CD4-positive, alpha-beta memory T cell (primary cell): ENCODE measurements around the gene GATA6. TPM values are rescaled to one million over a fixed set of nuclear protein-coding genes. Genes with fewer than 3 reads are reported as not detected.
"Not testable (repeated sequence)": the region's sequence is repeated elsewhere in the genome, so short reads cannot be mapped to it uniquely, and the experiment has no call there.

Experiments
- CTCF ChIA-PET: fragments of 350-600 bp; sonication (Branson Sonifier 250); formaldehyde crosslinking; loops from one replicate; lab custom pipeline; 2021; ENCODE audit warnings: inconsistent platforms; ENCODE audit not compliant: partially characterized antibody; lab: Charles Lee
- POLR2A ChIA-PET: fragments of 350-600 bp; sonication (Branson Sonifier 250); formaldehyde crosslinking; loops from one replicate; lab custom pipeline; 2021; ENCODE audit not compliant: partially characterized antibody; lab: Charles Lee
- DNase-seq, 5 donors: peaks; one replicate each; pipeline versions ENCODE4 v3.0.0 to v3.0.0-alpha.2; 2020 to 2022; ENCODE audit warnings: mixed read lengths in 1 of 5
- H3K27ac ChIP-seq: one replicate; pipeline ENCODE4 v1.7.0; 2013; ENCODE audit warnings: low read depth, low read length
- H3K27me3 ChIP-seq: 2 replicates; pipeline ENCODE4 v1.7.0; 2013; ENCODE audit warnings: mild to moderate bottlenecking, low read length, moderate library complexity; ENCODE audit not compliant: insufficient read depth
- H3K36me3 ChIP-seq: 2 replicates; pipeline ENCODE4 v1.7.0; 2013; ENCODE audit warnings: mild to moderate bottlenecking, low read length, moderate library complexity; ENCODE audit not compliant: insufficient read depth
- H3K4me1 ChIP-seq: 2 replicates; pipeline ENCODE4 v1.7.0; 2013; ENCODE audit warnings: mild to moderate bottlenecking, low read length, moderate library complexity; ENCODE audit not compliant: insufficient read depth
- H3K4me3 ChIP-seq, 2 donors: one replicate each; pipeline ENCODE4 v1.7.0; 2013; ENCODE audit warnings: low read length in 2 of 2, mild to moderate bottlenecking in 1 of 2
- H3K9me3 ChIP-seq, 2 donors: one replicate each; pipeline ENCODE4 v1.7.0; 2013; ENCODE audit warnings: low read length in 2 of 2, control low read depth in 1 of 2; ENCODE audit not compliant: control insufficient read depth in 1 of 2
- H3K27ac Mint-ChIP-seq, 7 donors: one replicate each; pipeline ENCODE4 v1.8.0; 2020 to 2021; ENCODE audit warnings: mixed read lengths in 7 of 7, mild to moderate bottlenecking in 6 of 7, inconsistent platforms in 3 of 7, moderate library complexity in 3 of 7
- H3K27me3 Mint-ChIP-seq, 2 donors: one replicate each; pipeline ENCODE4 v1.8.0; 2020 to 2021; ENCODE audit warnings: mixed read lengths in 2 of 2
- H3K36me3 Mint-ChIP-seq, 2 donors: one replicate each; pipeline ENCODE4 v1.8.0; 2020 to 2021; ENCODE audit warnings: mixed read lengths in 2 of 2, inconsistent platforms in 1 of 2, mild to moderate bottlenecking in 1 of 2
- H3K4me1 Mint-ChIP-seq, 4 donors: one replicate each; pipeline ENCODE4 v1.8.0; 2020 to 2021; ENCODE audit warnings: mixed read lengths in 4 of 4, mild to moderate bottlenecking in 1 of 4
- H3K4me3 Mint-ChIP-seq, 8 donors: one replicate each; pipeline ENCODE4 v1.8.0; 2020 to 2021; ENCODE audit warnings: mixed read lengths in 8 of 8, mild to moderate bottlenecking in 7 of 8, moderate library complexity in 6 of 8, inconsistent platforms in 3 of 8
- H3K9me3 Mint-ChIP-seq, 8 donors: one replicate each; pipeline ENCODE4 v1.8.0; 2020 to 2021; ENCODE audit warnings: mixed read lengths in 8 of 8, mild to moderate bottlenecking in 5 of 8, inconsistent platforms in 3 of 8, moderate library complexity in 1 of 8
- intact Hi-C: fragments of 100-400 bp; cut with micrococcal nuclease; formaldehyde crosslinking; loops from one replicate; pipeline ENCODE4 v1.15.1; 2023
- polyA plus RNA-seq, 2 donors: library from polyadenylated mRNA; unstranded; fragments of 300-500 nt; fragmentation: Illumina TruSeq; gene quantifications; one replicate each; pipeline ENCODE4 v1.2.3, GENCODE V29; 2021
- total RNA-seq, 2 experiments: library from RNA; stranded (reverse); gene quantifications; one replicate each; pipeline ENCODE4 v1.2.3, GENCODE V29; 2021

GATA6 gene
- total and polyA plus RNA-seq, 4 experiments from 2014 or later, result not detected

DNA sequence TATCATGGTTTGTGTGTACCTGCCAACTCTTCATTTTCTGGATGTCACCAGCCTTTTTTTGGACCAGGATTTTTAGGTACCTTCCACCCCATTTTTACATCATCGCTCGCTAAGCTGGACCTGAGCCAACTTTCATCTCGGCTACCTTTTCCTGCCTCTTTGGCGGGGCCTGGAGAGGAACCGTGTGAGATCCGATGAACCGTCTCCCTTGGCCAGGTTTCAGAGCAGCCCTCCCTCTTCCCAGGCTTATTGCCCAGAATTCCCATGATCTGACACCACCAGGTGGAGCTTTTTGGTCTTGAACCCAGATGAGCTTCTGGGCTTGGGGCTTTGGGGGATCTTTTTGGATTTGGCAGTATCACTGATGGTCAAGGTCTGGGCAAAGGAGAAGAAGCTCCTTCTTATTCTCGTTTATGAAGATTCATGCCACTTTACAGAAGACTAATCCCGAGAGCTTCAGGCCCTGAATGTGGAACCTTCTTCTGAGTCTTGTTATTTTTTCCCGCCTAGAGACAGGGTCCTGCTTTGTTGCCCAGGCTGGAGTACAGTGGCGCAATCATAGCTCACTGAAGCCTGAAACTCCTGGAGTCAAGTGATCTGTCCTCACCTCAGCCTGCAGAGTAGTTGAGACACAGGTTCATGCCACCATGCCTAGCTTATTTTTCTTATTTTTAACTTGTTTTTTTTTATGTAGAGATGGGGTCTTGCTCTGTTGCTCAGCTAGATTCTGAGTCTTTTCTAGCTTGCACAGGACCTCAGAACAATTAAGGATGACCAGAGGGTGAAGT, 50.4 kb downstream of the GATA6 start:
- no peaks in the 10 kb centered on the region for H3K36me3 ChIP-seq
- no peak overlapping the region for H3K27ac Mint-ChIP-seq
- intact Hi-C loops, result no loop called here
- ChIA-PET CTCF (no interaction called here), POLR2A (no interaction called here)
- no peak overlapping the region for H3K4me3 Mint-ChIP-seq
- no peak for DNase-seq
- no peaks in the 10 kb centered on the region for H3K4me1 ChIP-seq
- H3K27ac ChIP-seq, result no peak overlapping the region
- no peaks in the 10 kb centered on the region for H3K9me3 ChIP-seq
- H3K27me3 Mint-ChIP-seq, result no peaks in the 10 kb centered on the region
- peaks cover 0 to 3% (median 0%) of the 10 kb centered on the region in 8 donors for H3K9me3 Mint-ChIP-seq
- no peaks in the 10 kb centered on the region for H3K36me3 Mint-ChIP-seq
- H3K4me1 Mint-ChIP-seq, result peaks cover 0 to 9% (median 4%) of the 10 kb centered on the region in 4 donors
- no peaks in the 10 kb centered on the region for H3K27me3 ChIP-seq
- H3K4me3 ChIP-seq, result no peak overlapping the region

DNA sequence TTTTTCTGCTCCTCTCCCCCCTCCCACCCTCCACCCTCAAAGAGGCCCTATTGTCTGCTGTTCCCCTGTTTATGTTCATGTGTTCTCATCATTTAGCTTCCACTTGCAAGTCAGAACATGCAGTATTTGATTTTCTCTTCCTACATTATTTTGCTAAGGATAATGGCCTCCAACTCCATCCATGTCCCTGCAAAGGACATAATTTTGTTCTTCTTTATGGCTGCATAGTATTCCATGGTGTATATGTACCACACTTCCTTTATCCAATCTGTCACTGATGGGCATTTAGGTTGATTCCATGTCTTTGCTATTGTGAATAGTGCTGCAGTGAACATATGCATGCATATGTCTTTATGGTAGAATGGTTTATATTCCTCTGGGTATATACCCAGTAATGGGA, 51.2 kb downstream of the GATA6 start:
- intact Hi-C loops, H3K9me3 ChIP-seq, H3K36me3 Mint-ChIP-seq, CTCF ChIA-PET, H3K4me1 Mint-ChIP-seq, DNase-seq, H3K36me3 ChIP-seq, H3K27ac Mint-ChIP-seq, H3K27ac ChIP-seq, H3K27me3 Mint-ChIP-seq, POLR2A ChIA-PET, H3K4me3 ChIP-seq, H3K9me3 Mint-ChIP-seq, H3K27me3 ChIP-seq, H3K4me3 Mint-ChIP-seq, H3K4me1 ChIP-seq: not testable (repeated sequence)

GRCh38 chr18:22221350-22221749, 52.0 kb downstream of the GATA6 start:
- ChIA-PET CTCF (no interaction called here), POLR2A (no interaction called here)
- Mint-ChIP-seq H3K9me3 (peaks cover 0 to 2% (median 0%) of the 10 kb centered on the region in 8 donors), H3K4me3 (no peak overlapping the region), H3K36me3 (no peaks in the 10 kb centered on the region), H3K4me1 (peaks cover 0 to 9% (median 4%) of the 10 kb centered on the region in 4 donors), H3K27ac (no peak overlapping the region), H3K27me3 (no peaks in the 10 kb centered on the region)
- Histone ChIP-seq H3K4me1 (no peaks in the 10 kb centered on the region), H3K36me3 (no peaks in the 10 kb centered on the region), H3K4me3 (no peak overlapping the region), H3K27ac (no peak overlapping the region), H3K9me3 (no peaks in the 10 kb centered on the region), H3K27me3 (no peaks in the 10 kb centered on the region)
- intact Hi-C loops, result no loop called here
- peak in 1 of 5 donors; percentile 6 for DNase-seq

DNA sequence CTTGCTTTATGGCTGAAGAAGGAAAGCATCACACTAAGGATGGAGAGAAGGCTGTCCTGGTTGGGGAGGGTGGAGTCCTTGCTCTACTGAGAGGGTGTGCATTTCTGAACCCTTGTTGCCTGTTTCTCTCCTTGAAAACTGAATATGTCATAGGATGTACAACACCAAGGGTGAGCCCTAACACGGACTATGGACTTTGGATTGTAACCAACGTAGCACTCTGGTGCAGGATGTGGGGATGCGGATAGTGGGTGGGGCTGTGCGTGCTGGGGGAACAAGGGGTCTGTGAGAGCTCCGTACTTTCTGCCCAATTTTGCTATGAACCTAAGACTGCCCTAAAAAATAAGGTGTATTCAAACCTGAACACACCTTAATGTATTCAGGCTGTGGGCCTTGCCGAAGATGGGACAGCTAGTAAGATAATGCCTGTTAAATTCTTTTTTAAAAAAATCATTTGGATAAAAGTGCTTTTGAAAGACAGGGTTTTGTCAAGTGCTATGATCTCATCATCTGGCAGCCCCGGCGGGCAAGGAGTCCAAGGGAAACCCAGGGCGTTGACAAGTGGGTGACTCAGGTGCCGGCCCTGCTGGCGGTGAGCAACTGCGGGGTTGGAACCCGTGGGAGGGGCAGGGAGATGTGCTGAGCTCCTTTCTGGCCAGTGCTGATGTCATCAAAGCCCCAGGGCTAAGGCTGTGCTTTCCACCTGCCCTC, 54.0 kb downstream of the GATA6 start:
- Mint-ChIP-seq H3K36me3 (no peaks in the 10 kb centered on the region), H3K27ac (no peak overlapping the region), H3K9me3 (peaks cover 0 to 2% (median 0%) of the 10 kb centered on the region in 8 donors), H3K4me1 (peaks cover 0 to 9% (median 4%) of the 10 kb centered on the region in 4 donors), H3K4me3 (no peak overlapping the region), H3K27me3 (peaks cover 0 to 1% of the 10 kb centered on the region in 2 donors)
- Histone ChIP-seq H3K4me1 (no peaks in the 10 kb centered on the region), H3K4me3 (no peak overlapping the region), H3K9me3 (no peaks in the 10 kb centered on the region), H3K27me3 (no peaks in the 10 kb centered on the region), H3K36me3 (no peaks in the 10 kb centered on the region), H3K27ac (no peak overlapping the region)
- ChIA-PET CTCF (no interaction called here), POLR2A (no interaction called here)
- DNase-seq, result no peak
- intact Hi-C loops, result no loop called here

DNA sequence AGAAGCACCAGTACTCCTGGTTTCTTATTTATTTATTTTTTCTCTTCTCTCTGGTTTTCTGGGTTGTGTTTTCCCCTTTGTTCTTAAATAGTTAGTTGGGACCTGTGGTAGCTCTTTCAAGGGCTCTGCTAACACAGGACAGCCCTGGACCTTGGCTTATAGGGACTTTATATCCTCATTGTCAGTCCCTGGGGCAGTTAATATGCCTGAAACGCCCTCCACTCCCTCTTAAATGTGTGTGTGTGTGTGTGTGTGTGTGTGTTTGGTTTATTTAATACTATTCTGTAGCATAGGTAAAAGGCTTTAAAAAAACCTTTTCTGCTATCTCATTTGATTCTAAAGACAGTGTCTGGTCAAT, 54.6 kb downstream of the GATA6 start:
- H3K36me3 ChIP-seq, result no peaks in the 10 kb centered on the region
- Mint-ChIP-seq H3K4me3 (no peak overlapping the region), H3K4me1 (peaks cover 0 to 9% (median 4%) of the 10 kb centered on the region in 4 donors), H3K36me3 (no peaks in the 10 kb centered on the region), H3K9me3 (peaks cover 0 to 2% (median 0%) of the 10 kb centered on the region in 8 donors), H3K27ac (no peak overlapping the region), H3K27me3 (peaks cover 0 to 1% of the 10 kb centered on the region in 2 donors)
- intact Hi-C loops, result no loop called here
- no peak overlapping the region for H3K4me3 ChIP-seq
- H3K27me3 ChIP-seq, result no peaks in the 10 kb centered on the region
- H3K9me3 ChIP-seq, result no peaks in the 10 kb centered on the region
- ChIA-PET CTCF (no interaction called here), POLR2A (no interaction called here)
- H3K4me1 ChIP-seq, result no peaks in the 10 kb centered on the region
- no peak overlapping the region for H3K27ac ChIP-seq
- DNase-seq, result no peak

DNA sequence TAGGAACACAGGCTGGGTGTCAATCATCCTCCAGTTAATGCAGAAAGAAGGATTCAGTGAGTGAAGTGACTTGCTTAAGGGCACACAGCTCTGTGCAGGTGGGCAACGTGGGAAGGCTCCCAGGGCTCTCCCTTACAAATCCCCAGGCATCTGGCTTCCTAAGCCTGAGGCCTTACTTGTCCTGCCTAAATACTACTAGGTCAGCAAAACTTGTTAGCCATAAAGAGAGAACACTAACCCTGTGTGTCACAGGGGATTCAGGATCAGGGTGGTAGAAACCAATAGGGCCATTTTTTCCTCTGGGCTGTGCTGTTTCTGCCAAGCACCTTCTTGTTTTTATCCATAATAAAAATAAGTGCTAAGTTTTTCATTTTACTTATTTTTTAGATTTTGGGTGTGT, 55.0 kb downstream of the GATA6 start:
- Histone ChIP-seq H3K27me3 (no peaks in the 10 kb centered on the region), H3K27ac (no peak overlapping the region), H3K4me3 (no peak overlapping the region), H3K9me3 (no peaks in the 10 kb centered on the region), H3K4me1 (no peaks in the 10 kb centered on the region), H3K36me3 (no peaks in the 10 kb centered on the region)
- CTCF ChIA-PET, result interaction anchor here (1.2 kb wide), 1 partner anchor 19 kb away, joined by 3 read pairs; no protein-coding TSS in a partner anchor
- no peak overlapping the region for H3K4me3 Mint-ChIP-seq
- peaks cover 0 to 9% (median 4%) of the 10 kb centered on the region in 4 donors for H3K4me1 Mint-ChIP-seq
- H3K27me3 Mint-ChIP-seq, result peaks cover 0 to 2% of the 10 kb centered on the region in 2 donors
- DNase-seq, result no peak
- intact Hi-C loops, result no loop called here
- POLR2A ChIA-PET, result no interaction called here
- H3K9me3 Mint-ChIP-seq, result peaks cover 0 to 2% (median 0%) of the 10 kb centered on the region in 8 donors
- H3K36me3 Mint-ChIP-seq, result no peaks in the 10 kb centered on the region
- no peak overlapping the region for H3K27ac Mint-ChIP-seq

- intact Hi-C loops, result no loop called here
- Histone ChIP-seq H3K36me3 (no peaks in the 10 kb centered on the region), H3K27me3 (no peaks in the 10 kb centered on the region), H3K4me3 (no peak overlapping the region), H3K9me3 (no peaks in the 10 kb centered on the region), H3K4me1 (no peaks in the 10 kb centered on the region), H3K27ac (no peak overlapping the region)
- POLR2A ChIA-PET, result no interaction called here
- CTCF ChIA-PET, result no interaction called here
- Mint-ChIP-seq H3K36me3 (no peaks in the 10 kb centered on the region), H3K27ac (no peak overlapping the region), H3K4me1 (peaks cover 0 to under 1% (median 0%) of the 10 kb centered on the region in 4 donors), H3K27me3 (peaks cover 0 to 2% of the 10 kb centered on the region in 2 donors), H3K4me3 (no peak overlapping the region), H3K9me3 (peaks cover 0 to 2% (median 0%) of the 10 kb centered on the region in 8 donors)
- no peak for DNase-seq
These were observed 57.4 kb downstream of the GATA6 start for GRCh38 chr18:22226801-22227200.
